NCI-H526 (cell line): ENCODE data around the gene CISD2.
"Not testable (repeated sequence)": the region's sequence is repeated elsewhere in the genome, so short reads cannot be mapped to it uniquely, and the experiment has no call there.

Source experiments
- DNase-seq, 2 experiments: peaks; one replicate each; lab custom pipeline; 2025; lab: John Stamatoyannopoulos, UW

CISD2 gene

GRCh38 chr4:102918859-102919258 lies 50.1 kb downstream of the CISD2 start:
- no peak for DNase-seq

- DNase-seq, result not testable (repeated sequence)
Measured at GRCh38 chr4:102919697-102920096, 50.9 kb downstream of the CISD2 start.

GRCh38 chr4:102935716-102936115 lies 66.9 kb downstream of the CISD2 start:
- no peak for DNase-seq

DNA sequence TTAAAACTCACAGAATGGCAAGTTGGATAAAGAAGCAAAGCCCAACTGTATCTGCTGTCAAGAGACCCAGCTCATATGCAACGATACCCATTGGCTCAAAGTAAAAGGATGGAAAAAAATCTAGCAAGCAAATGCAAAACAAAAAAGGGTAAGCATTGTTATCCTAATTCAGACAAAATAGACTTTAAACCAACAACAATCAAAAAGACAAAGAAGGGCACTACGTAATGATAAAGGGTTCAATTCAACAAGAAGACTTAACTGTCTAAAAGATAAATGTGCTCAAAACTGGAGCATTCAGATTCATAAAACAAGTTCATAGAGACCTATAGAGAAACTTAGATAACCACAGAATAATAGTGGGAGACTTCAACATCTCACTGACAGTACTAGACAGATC lies 69.3 kb downstream of the CISD2 start:
- not testable (repeated sequence) for DNase-seq
